Thoracic aorta (tissue), 2 donors: ENCODE results near the gene RBBP8NL. TPM values are rescaled to one million over a fixed set of nuclear protein-coding genes. Genes with fewer than 3 reads are reported as not detected.

ENCODE experiments used
- ATAC-seq: fragments of 150-250 bp; one replicate; pipeline ENCODE4 v1.8.0; 2017; ENCODE audit warnings: low read depth; ENCODE audit not compliant: insufficient number of reproducible peaks, low FRiP score
- DNase-seq: peaks from one replicate; pipeline ENCODE4 v3.0.0-alpha.2; 2020; ENCODE audit warnings: low spot score
- H3K27ac ChIP-seq, 2 donors: fragments of 200-600 bp; sonication (generic); 1 replicate in 1 of 2; 2 replicates in 1 of 2; pipeline ENCODE4 v1.5.1; 2016; ENCODE audit warnings: mild to moderate bottlenecking in 2 of 2, moderate library complexity in 2 of 2
- H3K27me3 ChIP-seq: fragments of 200-600 bp; sonication (generic); replicated peaks from 2 replicates; pipeline ENCODE4 v1.6.0; 2016; ENCODE audit warnings: mild to moderate bottlenecking; ENCODE audit not compliant: insufficient read depth
- H3K36me3 ChIP-seq: fragments of 200-600 bp; sonication (generic); one replicate; pipeline ENCODE4 v1.5.1; 2016
- H3K4me1 ChIP-seq, 2 donors: fragments of 200-600 bp; sonication (generic); 1 replicate in 1 of 2; 2 replicates in 1 of 2; pipeline versions ENCODE4 v1.5.1 to v1.6.0; 2016; ENCODE audit warnings: low read depth in 2 of 2, mild to moderate bottlenecking in 1 of 2; ENCODE audit not compliant: control insufficient read depth in 1 of 2
- H3K4me3 ChIP-seq: fragments of 200-600 bp; sonication (generic); 2 replicates; pipeline ENCODE4 v1.5.1; 2016; ENCODE audit warnings: mild to moderate bottlenecking
- H3K9me3 ChIP-seq: fragments of 200-600 bp; sonication (generic); 2 replicates; pipeline ENCODE4 v1.5.1; 2016
- total RNA-seq, 2 donors: library from RNA; depleted of rRNA; stranded (reverse); fragments of >200 nt; gene quantifications; one replicate each; pipeline versions ENCODE4 v1.1.0 to v1.2.3, GENCODE V29; 2016
- TF ChIP-seq, protein P1 (sequence below): fragments of 200-600 bp; sonication (generic); IDR thresholded peaks from one replicate; pipeline ENCODE4 v1.5.1; 2019; ENCODE audit warnings: antibody characterized with exemption

The RBBP8NL gene
- total RNA-seq, 2 donors from 2014 or later = not detected

DNA sequence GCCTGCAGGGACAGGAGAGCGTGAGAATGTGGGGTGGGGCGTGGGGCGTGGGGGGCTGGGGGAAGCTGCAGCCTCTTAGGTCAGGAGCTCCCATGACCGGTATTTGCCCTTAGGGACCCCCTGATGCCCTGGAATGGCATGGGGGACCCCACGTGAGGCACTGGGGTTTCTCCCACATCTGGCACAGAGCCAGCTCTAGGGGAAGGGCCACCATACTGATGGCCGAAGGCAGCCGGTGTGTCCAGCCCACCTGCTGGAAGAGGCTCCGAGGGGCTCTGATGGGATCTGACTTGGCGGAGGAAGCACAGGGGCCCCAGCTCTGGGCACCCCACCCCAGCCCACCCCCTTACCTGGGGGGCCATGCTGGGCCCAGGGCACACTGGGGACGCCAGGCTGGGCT lies 37.7 kb upstream of the RBBP8NL start:
- ATAC-seq (no peak), DNase-seq (no peak)
- Histone ChIP-seq H3K27ac (no peak overlapping the region), H3K4me3 (no peak overlapping the region), H3K4me1 (no peaks in the 10 kb centered on the region), H3K27me3 (no peaks in the 10 kb centered on the region), H3K9me3 (no peaks in the 10 kb centered on the region), H3K36me3 (no peaks in the 10 kb centered on the region)
- TF ChIP-seq, protein P1, sequence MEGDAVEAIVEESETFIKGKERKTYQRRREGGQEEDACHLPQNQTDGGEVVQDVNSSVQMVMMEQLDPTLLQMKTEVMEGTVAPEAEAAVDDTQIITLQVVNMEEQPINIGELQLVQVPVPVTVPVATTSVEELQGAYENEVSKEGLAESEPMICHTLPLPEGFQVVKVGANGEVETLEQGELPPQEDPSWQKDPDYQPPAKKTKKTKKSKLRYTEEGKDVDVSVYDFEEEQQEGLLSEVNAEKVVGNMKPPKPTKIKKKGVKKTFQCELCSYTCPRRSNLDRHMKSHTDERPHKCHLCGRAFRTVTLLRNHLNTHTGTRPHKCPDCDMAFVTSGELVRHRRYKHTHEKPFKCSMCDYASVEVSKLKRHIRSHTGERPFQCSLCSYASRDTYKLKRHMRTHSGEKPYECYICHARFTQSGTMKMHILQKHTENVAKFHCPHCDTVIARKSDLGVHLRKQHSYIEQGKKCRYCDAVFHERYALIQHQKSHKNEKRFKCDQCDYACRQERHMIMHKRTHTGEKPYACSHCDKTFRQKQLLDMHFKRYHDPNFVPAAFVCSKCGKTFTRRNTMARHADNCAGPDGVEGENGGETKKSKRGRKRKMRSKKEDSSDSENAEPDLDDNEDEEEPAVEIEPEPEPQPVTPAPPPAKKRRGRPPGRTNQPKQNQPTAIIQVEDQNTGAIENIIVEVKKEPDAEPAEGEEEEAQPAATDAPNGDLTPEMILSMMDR = no peak

DNA sequence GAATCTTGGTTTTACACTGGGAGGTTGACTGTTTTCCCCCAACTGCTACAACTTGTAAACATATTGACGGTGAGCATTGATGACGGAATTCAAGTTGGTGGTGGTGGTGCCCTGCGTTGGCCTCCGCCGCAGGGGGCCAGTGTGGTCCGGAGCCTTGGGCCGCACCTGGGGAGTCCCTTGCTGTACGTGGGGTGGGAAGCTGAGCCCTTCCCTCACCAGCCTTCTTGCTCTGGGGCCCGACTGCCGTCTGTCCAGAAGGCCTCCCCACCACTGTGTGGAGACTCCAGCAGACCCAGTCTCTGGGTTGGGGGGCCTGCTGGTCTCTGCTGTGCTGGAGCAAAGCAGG lies 37.1 kb upstream of the RBBP8NL start:
- DNase-seq (no peak), ATAC-seq (no peak)
- H3K27ac ChIP-seq = no peak overlapping the region
- TF ChIP-seq, protein P1 = no peak
- no peaks in the 10 kb centered on the region for H3K9me3 ChIP-seq
- no peaks in the 10 kb centered on the region for H3K36me3 ChIP-seq
- no peak overlapping the region for H3K4me3 ChIP-seq
- H3K27me3 ChIP-seq = no peaks in the 10 kb centered on the region
- H3K4me1 ChIP-seq = no peaks in the 10 kb centered on the region

DNA sequence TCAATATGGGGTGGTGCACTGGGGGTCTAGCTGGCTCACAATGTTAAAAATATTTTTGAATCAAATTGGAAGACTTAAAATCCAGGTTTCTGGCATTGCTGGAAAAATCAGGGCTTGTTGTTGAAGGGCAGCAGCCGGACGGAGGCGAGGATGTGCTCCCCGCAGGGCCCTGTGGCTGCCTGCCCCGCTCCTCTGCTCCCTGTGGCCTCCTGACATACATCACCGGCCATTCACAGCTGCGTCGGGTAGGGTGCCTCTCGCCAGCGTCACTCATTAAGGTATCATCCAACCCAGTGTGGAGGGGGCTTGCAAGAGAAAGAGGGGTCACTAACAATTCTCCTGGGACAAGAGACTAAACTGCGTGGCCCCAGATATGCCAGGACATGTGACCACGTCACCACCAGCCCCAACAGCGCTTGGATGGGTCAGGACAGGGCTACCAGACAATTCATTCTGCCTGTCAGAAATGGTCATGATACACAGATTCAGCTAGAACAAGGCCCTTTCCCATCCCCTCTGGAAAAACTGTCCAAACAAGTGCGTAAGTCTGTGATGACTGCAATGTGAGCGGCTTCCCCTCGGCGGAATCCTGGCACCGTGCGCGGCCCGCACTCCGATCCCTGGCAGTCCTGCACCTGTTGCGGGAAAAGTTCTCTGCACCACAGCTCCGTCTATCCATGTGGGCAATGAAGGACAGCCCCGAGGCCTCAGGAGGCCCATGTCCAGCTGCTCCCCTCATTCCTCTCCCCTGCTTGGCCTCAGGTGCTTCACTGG lies 36.5 kb upstream of the RBBP8NL start:
- no peak for DNase-seq
- H3K36me3 ChIP-seq = no peaks in the 10 kb centered on the region
- H3K27me3 ChIP-seq = no peaks in the 10 kb centered on the region

DNA sequence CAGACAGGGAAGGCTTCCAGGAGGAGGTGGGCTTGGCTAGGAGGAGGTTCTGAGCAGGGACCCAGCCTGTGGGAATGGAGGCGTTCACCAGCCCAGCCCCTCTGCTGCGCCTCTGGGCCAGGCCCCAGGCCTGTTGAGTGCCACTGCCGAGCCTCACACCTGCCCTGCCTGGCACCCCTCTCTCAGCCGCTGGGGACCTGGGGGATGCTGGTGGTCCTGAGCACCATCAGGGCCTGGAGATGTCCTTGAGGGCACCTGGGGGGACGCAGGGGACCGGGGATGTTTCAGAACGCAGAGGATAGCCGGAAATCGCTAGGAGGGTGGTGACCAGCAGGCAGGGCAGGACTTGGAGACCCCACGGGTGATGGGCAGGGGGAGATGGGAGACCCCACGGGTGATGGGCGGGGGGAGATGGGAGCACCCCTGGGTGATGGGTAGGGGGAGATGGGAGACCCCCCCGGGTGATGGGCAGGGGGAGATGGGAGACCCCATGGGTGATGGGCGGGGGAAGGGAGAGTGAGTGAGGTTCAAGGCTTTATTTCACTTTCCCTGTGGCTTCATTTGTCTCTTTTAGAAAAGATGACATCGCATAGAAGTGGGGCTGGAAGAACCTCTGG lies 35.7 kb upstream of the RBBP8NL start:
- no peak for DNase-seq
- ATAC-seq = no peak
- Histone ChIP-seq H3K4me1 (no peaks in the 10 kb centered on the region), H3K27me3 (no peaks in the 10 kb centered on the region), H3K27ac (no peak overlapping the region), H3K9me3 (no peaks in the 10 kb centered on the region), H3K4me3 (no peak overlapping the region), H3K36me3 (no peaks in the 10 kb centered on the region)
- TF ChIP-seq, protein P1 = no peak

More for the DNA sequence above, 36.5 kb upstream of the RBBP8NL start:
- no peaks in the 10 kb centered on the region for H3K4me1 ChIP-seq
- H3K9me3 ChIP-seq = no peaks in the 10 kb centered on the region
- no peak overlapping the region for H3K27ac ChIP-seq
- H3K4me3 ChIP-seq = no peak overlapping the region
- ATAC-seq = no peak
- TF ChIP-seq, protein P1 = no peak

DNA sequence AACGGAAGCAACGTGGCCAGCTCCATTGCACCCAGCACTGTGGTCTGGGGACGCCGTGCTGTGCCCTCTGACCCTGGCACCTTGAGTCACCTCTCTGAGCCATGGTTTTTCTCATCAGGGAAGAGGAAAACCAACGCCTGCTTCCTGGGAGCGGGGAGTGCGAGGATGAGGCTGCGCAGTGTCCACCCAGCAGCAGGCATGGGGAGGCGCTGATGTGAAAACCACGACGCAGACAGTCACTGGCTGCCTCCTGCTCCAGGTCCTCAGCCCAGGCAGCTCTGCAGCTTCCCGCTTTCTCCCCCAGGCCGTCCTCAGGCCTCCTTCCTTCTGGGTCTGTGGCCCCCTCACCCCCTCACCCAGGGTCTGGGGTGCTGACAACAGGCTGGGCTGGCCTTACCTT lies 34.5 kb upstream of the RBBP8NL start:
- H3K4me1 ChIP-seq = no peaks in the 10 kb centered on the region
- no peaks in the 10 kb centered on the region for H3K36me3 ChIP-seq
- no peaks in the 10 kb centered on the region for H3K27me3 ChIP-seq
- no peaks in the 10 kb centered on the region for H3K9me3 ChIP-seq
- H3K4me3 ChIP-seq = no peak overlapping the region
- ATAC-seq (no peak), DNase-seq (no peak)
- no peak overlapping the region for H3K27ac ChIP-seq
- TF ChIP-seq, protein P1 = no peak
